RWPE2 (cell line): ENCODE results near the gene CDKN2A.

Experiments
- ATAC-seq: fragments of 200-7000 bp; cut with Tn5 transposase; 3 replicates; pipeline ENCODE4 v1.9.1; 2021; ENCODE audit warnings: low read depth
- DNase-seq: peaks from one replicate; pipeline ENCODE4 v3.0.0-alpha.2; 2020; ENCODE audit warnings: low spot score
- H3K27ac ChIP-seq: fragments of 450-650 bp; 2 replicates; pipeline ENCODE4 v1.5.1; 2017; ENCODE audit warnings: mild to moderate bottlenecking; ENCODE audit not compliant: poor library complexity, severe bottlenecking
- H3K27me3 ChIP-seq: fragments of 250-450 bp; sonication (Bioruptor Pico); 2 replicates; pipeline ENCODE4 v1.5.1; 2021; ENCODE audit warnings: mild to moderate bottlenecking, moderate library complexity; ENCODE audit not compliant: insufficient read depth, poor library complexity, severe bottlenecking
- H3K36me3 ChIP-seq: fragments of 250-450 bp; sonication (Bioruptor Pico); 2 replicates; pipeline ENCODE4 v1.5.1; 2020; ENCODE audit warnings: low read depth, mild to moderate bottlenecking, moderate library complexity
- H3K4me1 ChIP-seq: fragments of 250-450 bp; sonication (Bioruptor Pico); 2 replicates; pipeline ENCODE4 v1.5.1; 2021; ENCODE audit warnings: mild to moderate bottlenecking, moderate library complexity; ENCODE audit not compliant: insufficient read depth, poor library complexity, severe bottlenecking
- H3K4me3 ChIP-seq: fragments of 250-450 bp; sonication (Bioruptor Pico); 2 replicates; pipeline ENCODE4 v1.5.1; 2021; ENCODE audit warnings: mild to moderate bottlenecking, moderate library complexity; ENCODE audit not compliant: severe bottlenecking
- H3K9me3 ChIP-seq: fragments of 250-450 bp; sonication (Bioruptor Pico); 2 replicates; pipeline ENCODE4 v1.5.1; 2021; ENCODE audit warnings: mild to moderate bottlenecking, moderate library complexity; ENCODE audit not compliant: severe bottlenecking
- TF ChIP-seq, protein P1 (sequence below): fragments of 450-650 bp; IDR thresholded peaks from one replicate; pipeline ENCODE4 v1.5.1; 2017; ENCODE audit warnings: mild to moderate bottlenecking, moderate library complexity; ENCODE audit not compliant: poor library complexity, severe bottlenecking

Gene CDKN2A

DNA sequence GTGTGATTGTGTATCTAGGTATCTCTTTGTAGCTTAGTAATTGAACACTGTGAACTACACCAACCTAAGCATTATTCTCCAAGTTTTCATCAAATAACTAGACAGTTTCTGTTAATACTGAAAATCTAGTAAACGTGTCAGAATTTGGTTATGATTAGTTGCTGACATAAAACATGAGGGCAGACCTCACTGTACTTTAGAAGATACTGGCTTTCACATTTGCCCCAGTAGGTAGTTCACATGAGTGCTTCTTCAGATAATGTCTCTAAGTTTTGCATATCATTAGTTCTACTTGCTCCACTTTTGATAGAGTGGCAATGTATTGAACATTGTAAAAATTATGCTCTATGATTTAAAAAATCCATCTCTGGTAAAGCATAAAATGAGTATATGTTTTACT, 7.8 kb upstream of the CDKN2A start:
- no peak overlapping the region for H3K4me3 ChIP-seq
- H3K4me1 ChIP-seq: peaks cover 31% of the 10 kb centered on the region
- DNase-seq (no peak), ATAC-seq (no peak)
- no peak overlapping the region for H3K27ac ChIP-seq
- peaks cover 43% of the 10 kb centered on the region for H3K36me3 ChIP-seq
- H3K9me3 ChIP-seq: no peaks in the 10 kb centered on the region
- H3K27me3 ChIP-seq: no peaks in the 10 kb centered on the region
- TF ChIP-seq, protein P1, sequence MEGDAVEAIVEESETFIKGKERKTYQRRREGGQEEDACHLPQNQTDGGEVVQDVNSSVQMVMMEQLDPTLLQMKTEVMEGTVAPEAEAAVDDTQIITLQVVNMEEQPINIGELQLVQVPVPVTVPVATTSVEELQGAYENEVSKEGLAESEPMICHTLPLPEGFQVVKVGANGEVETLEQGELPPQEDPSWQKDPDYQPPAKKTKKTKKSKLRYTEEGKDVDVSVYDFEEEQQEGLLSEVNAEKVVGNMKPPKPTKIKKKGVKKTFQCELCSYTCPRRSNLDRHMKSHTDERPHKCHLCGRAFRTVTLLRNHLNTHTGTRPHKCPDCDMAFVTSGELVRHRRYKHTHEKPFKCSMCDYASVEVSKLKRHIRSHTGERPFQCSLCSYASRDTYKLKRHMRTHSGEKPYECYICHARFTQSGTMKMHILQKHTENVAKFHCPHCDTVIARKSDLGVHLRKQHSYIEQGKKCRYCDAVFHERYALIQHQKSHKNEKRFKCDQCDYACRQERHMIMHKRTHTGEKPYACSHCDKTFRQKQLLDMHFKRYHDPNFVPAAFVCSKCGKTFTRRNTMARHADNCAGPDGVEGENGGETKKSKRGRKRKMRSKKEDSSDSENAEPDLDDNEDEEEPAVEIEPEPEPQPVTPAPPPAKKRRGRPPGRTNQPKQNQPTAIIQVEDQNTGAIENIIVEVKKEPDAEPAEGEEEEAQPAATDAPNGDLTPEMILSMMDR: no peak

DNA sequence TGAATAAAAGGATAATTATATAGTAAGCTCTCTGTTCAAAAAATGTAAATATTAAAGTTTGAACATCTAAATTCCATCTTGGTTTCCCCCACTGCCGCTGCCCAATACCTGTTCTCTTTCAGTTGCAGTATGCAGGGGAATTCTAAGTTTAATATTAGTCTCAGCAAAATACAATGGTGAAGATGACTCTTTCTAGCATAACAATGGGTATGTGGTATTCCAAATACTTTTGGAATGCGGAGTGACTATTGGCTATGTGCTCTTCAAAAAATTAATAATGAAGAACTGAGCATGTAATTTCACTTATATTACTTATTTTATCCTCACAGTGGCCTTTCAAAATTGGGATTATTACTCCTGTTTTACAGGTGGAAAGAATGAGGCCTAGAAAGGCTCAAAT, 3.8 kb upstream of the CDKN2A start:
- DNase-seq (no peak), ATAC-seq (no peak)
- H3K27ac ChIP-seq: no peak overlapping the region
- H3K4me1 ChIP-seq: peaks cover 31% of the 10 kb centered on the region
- peaks cover 18% of the 10 kb centered on the region for H3K36me3 ChIP-seq
- H3K4me3 ChIP-seq: no peak overlapping the region
- no peaks in the 10 kb centered on the region for H3K27me3 ChIP-seq
- no peaks in the 10 kb centered on the region for H3K9me3 ChIP-seq
- TF ChIP-seq, protein P1: no peak

DNA sequence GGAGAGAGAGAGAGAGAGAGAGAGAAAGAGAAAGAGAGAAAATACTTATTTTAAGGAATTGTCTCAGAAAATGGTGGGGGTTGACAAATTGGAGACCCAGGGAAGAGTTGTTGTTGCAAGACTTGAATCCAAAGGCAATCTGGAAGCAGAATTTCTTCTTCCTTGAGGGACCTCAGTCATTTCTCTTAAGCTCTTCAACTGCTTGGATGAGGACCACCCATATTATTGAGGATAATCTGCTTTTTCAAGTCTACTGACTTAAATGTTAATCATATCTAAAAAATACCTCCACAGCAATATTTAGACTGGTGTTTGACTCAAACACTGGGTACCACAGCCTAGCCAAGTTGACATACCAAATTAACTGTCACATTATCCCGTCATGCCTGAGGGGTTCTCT, 3.3 kb upstream of the CDKN2A start:
- Histone ChIP-seq H3K4me3 (no peak overlapping the region), H3K27me3 (no peaks in the 10 kb centered on the region), H3K4me1 (peaks cover 31% of the 10 kb centered on the region), H3K9me3 (no peaks in the 10 kb centered on the region), H3K27ac (no peak overlapping the region), H3K36me3 (peaks cover 22% of the 10 kb centered on the region)
- TF ChIP-seq, protein P1: no peak
- no peak for DNase-seq
- no peak for ATAC-seq

DNA sequence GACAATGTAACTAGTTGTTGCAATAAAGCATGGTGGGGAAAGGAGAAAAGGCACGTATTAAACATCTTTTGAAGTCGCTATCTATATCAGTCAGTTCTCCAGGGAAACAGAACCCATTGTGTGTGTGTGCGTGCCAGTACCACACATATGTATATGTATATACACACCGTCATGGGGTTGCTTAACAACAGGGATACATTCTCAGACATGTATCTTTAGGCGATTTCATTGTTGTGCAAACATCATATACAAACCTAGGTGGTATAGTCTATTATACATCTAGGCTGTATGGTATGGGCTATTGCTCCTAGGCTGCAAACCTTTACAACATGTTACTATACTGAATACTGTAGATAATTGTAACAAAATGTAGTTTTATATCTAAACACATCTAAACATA, 2.7 kb upstream of the CDKN2A start:
- DNase-seq: no peak
- H3K9me3 ChIP-seq: no peaks in the 10 kb centered on the region
- no peak for ATAC-seq
- H3K36me3 ChIP-seq: peaks cover 28% of the 10 kb centered on the region
- H3K4me1 ChIP-seq: peaks cover 28% of the 10 kb centered on the region
- H3K27me3 ChIP-seq: no peaks in the 10 kb centered on the region
- TF ChIP-seq, protein P1: no peak
- no peak overlapping the region for H3K27ac ChIP-seq
- no peak overlapping the region for H3K4me3 ChIP-seq

DNA sequence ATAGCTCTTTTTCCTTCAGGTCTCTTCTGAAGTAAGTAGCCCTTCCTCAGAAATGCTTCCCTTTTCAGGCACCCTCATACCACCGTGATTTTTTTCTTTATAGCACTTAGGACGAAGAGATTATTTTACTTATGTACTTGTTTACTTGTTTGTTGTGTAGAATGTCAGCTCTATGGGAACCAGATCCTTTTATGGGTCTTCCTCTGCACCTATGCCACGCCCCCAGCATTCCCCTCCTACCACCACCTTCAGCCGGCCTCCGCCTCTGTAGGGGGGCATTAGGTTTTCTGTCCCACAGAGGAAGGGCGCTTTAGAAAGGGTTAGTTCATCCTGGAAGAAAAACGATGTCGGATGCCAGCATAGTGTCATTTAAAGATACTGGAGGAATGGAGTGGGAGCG, 2.2 kb upstream of the CDKN2A start:
- TF ChIP-seq, protein P1: no peak
- Histone ChIP-seq H3K9me3 (no peaks in the 10 kb centered on the region), H3K4me3 (peak overlapping the region; percentile 79), H3K4me1 (peaks cover 24% of the 10 kb centered on the region), H3K27me3 (no peaks in the 10 kb centered on the region), H3K27ac (peak overlapping the region; percentile 89), H3K36me3 (peaks cover 32% of the 10 kb centered on the region)
- ATAC-seq (no peak), DNase-seq (no peak)
